Lower leg skin (tissue), 4 donors: Measurements from ENCODE around the gene CITED2. TPM values are rescaled to one million over a fixed set of nuclear protein-coding genes. Genes with fewer than 3 reads are reported as not detected.
A peak's percentile ranks its signal among the peaks of the same experiment; 100 is the strongest.
"Not testable (repeated sequence)": the region's sequence is repeated elsewhere in the genome, so short reads cannot be mapped to it uniquely, and the experiment has no call there.

Source experiments
- DNase-seq, 2 donors: peaks; one replicate each; pipeline ENCODE4 v3.0.0-alpha.2; 2019; ENCODE audit warnings: low spot score in 2 of 2
- H3K4me3 ChIP-seq: fragments of 200-600 bp; sonication (generic); 2 replicates; pipeline ENCODE4 v1.5.1; 2017; ENCODE audit warnings: mild to moderate bottlenecking, low read depth; ENCODE audit not compliant: poor library complexity, severe bottlenecking
- POLR2A ChIP-seq, 2 donors: fragments of 450-650 bp; IDR thresholded peaks; one replicate each; pipeline ENCODE4 v1.6.1; 2016 to 2017; ENCODE audit warnings: antibody characterized with exemption in 2 of 2, mild to moderate bottlenecking in 1 of 2, moderate library complexity in 1 of 2
- WGBS, 2 donors: methylation state at CpG; one replicate each; pipeline ENCODE4 v1.1.5; 2018; 5-methylcytosine and 5-hydroxymethylcytosine counted together
- intact Hi-C: fragments of 100-400 bp; cut with DNase I; formaldehyde crosslinking; loops from one replicate; pipeline ENCODE4 v1.15.0; 2023; ENCODE audit warnings: low total_unique reads
- total RNA-seq, 4 donors: library from RNA; depleted of rRNA; stranded (reverse); fragments of >200 nt; gene quantifications; one replicate each; pipeline ENCODE4 v1.1.0, GENCODE V29; 2016
- TF ChIP-seq, protein P1 (sequence below), 3 donors: fragments of 450-650 bp; IDR thresholded peaks; one replicate each; pipeline ENCODE4 v1.5.1; 2016; ENCODE audit warnings: antibody characterized with exemption in 3 of 3, mild to moderate bottlenecking in 3 of 3, moderate library complexity in 2 of 3

Gene CITED2
- total RNA-seq, 4 donors from 2014 or later = 155 to 313 (median 257) TPM

DNA sequence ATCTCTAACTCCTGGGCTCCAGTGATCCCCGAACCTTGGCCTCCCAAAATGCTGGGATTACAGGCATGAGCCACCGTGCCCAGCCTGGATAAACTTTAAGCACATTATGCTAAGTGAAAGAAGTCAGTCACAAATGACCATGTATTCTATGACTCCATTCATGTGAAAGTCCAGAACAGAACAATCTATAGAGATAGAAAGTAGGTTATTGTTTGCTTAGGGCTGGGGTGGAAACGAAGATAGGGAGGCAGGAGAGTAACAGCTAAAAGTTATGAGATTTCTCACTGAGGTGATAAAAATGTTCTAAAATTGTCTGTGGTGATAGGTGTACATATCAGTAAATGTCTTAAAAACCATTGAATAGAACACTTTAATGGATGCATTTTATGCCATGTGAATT lies 40.9 kb upstream of the CITED2 start:
- no peak for DNase-seq
- no peak overlapping the region for H3K4me3 ChIP-seq
- no peak for TF ChIP-seq POLR2A (IDR thresholded peaks at IDR 0.05)
- TF ChIP-seq, protein P1, sequence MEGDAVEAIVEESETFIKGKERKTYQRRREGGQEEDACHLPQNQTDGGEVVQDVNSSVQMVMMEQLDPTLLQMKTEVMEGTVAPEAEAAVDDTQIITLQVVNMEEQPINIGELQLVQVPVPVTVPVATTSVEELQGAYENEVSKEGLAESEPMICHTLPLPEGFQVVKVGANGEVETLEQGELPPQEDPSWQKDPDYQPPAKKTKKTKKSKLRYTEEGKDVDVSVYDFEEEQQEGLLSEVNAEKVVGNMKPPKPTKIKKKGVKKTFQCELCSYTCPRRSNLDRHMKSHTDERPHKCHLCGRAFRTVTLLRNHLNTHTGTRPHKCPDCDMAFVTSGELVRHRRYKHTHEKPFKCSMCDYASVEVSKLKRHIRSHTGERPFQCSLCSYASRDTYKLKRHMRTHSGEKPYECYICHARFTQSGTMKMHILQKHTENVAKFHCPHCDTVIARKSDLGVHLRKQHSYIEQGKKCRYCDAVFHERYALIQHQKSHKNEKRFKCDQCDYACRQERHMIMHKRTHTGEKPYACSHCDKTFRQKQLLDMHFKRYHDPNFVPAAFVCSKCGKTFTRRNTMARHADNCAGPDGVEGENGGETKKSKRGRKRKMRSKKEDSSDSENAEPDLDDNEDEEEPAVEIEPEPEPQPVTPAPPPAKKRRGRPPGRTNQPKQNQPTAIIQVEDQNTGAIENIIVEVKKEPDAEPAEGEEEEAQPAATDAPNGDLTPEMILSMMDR (IDR thresholded peaks at IDR 0.05) = no peak
- intact Hi-C loops = no loop called here
- WGBS, 2 donors = 92% methylated on average over 3 of the region's 3 CpGs

DNA sequence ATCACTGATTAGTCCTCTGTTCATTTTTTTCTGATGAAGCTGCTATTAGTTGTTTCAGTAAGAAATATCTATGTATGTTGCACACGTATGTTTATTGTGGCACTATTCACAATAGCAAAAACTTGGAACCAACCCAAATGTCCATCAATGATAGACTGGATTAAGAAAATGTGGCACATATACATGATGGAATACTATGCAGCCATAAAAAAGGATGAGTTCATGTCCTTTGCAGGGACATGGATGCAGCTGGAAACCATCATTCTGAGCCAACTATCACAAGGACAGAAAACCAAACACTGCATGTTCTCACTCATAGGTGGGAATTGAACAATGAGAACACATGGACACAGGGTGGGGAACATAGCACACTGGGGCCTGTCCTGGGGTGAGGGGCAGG lies 37.7 kb upstream of the CITED2 start:
- H3K4me3 ChIP-seq, intact Hi-C loops, DNase-seq: not testable (repeated sequence)
- 91 to 100% methylated on average over 1 of the region's 1 CpG for WGBS, 2 donors

DNA sequence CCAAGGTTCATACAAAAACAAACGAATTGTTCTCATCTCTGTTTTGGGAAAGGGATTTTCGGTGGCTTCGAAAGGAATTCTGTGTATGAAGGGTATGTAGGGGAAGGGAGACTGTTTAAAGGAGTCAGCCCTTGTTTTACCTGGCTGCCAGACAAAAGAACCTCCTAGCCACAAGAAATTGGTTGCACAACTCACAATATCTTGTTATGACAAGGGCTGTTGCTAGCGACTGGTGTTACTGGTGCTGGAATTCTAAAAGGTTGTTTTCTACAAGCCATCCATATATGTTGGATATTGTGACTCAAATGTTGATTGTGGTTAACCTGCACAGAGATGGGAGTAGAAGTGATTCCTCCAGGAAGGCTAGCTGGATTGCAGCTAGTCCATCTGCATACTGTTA lies 34.6 kb upstream of the CITED2 start:
- TF ChIP-seq, protein P1 (IDR thresholded peaks at IDR 0.05) = no peak
- no peak for TF ChIP-seq POLR2A (IDR thresholded peaks at IDR 0.05)
- intact Hi-C loops = no loop called here
- DNase-seq = no peak
- 76 to 86% methylated on average over 4 of the region's 4 CpGs for WGBS, 2 donors
- H3K4me3 ChIP-seq = no peak overlapping the region

DNA sequence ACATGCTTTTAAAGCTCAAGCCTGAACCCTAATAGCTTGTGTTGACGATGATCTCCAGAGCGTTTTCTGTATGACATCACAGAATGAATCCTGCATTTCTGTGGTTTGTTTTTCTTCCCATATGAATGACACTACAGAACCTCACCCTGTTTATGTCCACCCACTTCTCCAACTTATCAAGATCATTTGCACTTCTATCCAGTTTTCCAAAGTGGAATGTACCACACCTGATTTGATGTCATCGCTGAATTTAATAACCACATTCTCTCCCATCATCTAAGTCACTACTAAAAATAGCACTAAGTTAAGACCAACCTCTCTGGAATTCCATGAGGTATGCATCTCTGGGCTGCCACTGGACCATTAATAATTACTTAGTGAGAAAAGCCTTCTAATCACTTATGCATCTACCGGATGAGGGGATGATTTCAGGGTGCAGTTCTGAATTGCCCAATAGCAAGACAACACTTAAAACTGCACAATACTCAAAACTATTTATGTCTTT lies 33.3 kb upstream of the CITED2 start:
- intact Hi-C loops = no loop called here
- WGBS, 2 donors = 53 to 56% methylated on average over 4 of the region's 4 CpGs
- no peak for TF ChIP-seq POLR2A (IDR thresholded peaks at IDR 0.05)
- TF ChIP-seq, protein P1 (IDR thresholded peaks at IDR 0.05) = no peak
- H3K4me3 ChIP-seq = no peak overlapping the region
- no peak for DNase-seq

DNA sequence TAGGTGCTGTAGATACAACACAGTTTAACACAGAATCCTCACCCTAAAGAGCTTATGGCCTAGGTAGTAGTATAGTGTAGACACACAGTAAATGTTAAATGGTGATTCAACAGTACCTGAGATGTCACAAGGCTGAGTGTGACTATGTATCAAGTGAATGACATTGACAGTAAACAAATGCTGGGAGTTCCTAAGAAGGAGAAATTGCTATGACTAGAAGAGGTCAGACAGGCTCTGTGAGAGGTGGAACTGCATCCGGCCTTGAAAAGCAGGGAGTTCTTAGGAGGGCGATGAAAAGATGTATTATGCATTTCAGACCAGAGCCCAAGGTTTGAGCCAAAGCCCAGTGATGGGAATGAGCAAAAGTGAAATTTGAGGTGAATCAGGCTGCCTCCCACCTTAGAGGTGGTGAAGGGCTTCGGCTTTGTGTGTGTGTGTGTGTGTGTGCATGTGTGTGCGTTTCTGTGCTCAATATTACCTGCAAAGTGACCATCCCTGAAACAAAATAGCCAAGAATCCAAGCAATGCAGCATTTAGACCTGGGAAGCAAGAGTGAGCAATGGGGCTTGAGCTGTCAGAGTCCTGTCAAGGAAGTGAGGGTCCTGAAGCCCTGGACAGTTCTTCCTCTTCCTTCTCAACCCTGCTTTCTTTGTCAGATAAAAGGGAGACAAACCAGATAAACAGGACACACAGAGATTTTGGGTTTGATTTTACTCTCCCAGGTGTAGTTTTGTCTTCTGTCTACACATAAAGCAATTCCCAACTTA lies 32.3 kb upstream of the CITED2 start:
- DNase-seq = no peak
- intact Hi-C loops = no loop called here
- H3K4me3 ChIP-seq = no peak overlapping the region
- WGBS, 2 donors = 88 to 90% methylated on average over 4 of the region's 4 CpGs
- TF ChIP-seq, protein P1 (IDR thresholded peaks at IDR 0.05) = no peak
- no peak for TF ChIP-seq POLR2A (IDR thresholded peaks at IDR 0.05)

DNA sequence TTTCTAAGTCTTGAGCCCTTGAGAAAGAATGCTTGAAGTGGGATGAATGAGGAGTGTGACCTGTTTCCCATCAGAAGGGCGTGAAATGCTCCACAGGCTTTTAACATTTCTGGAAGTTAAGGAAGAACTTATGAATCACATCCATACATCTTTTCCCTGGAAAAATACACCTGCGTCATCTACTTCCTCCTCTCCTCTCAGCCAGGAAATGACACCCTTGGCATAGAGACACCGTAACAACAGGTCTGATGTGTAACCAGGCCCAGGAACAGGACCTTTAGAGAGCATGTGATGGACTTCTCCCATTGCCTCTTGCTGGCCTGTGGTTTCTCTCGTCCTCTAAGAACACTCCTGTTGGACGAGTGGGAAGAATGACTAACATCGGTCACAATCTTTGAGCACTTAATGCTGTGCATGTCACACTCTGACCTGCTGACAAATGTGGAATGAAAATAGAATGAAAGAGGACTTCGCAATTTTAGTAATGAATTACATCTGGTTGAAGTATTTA lies 28.5 kb upstream of the CITED2 start:
- TF ChIP-seq, protein P1 (IDR thresholded peaks at IDR 0.05) = no peak
- TF ChIP-seq POLR2A (IDR thresholded peaks at IDR 0.05) = no peak
- WGBS, 2 donors = 71 to 72% methylated on average over 7 of the region's 7 CpGs
- DNase-seq = peak in 1 of 2 donors; percentile 60
- no peak overlapping the region for H3K4me3 ChIP-seq
- intact Hi-C loops = no loop called here
